HG02759 (cell line): ENCODE measurements around the gene HLA-B.

Source experiments
- ATAC-seq: cut with Tn5 transposase; IDR thresholded peaks from one replicate; pipeline ENCODE4 v1.9.1; 2021; ENCODE audit warnings: mild to moderate bottlenecking, moderate library complexity; ENCODE audit not compliant: unreplicated experiment

Gene HLA-B

DNA sequence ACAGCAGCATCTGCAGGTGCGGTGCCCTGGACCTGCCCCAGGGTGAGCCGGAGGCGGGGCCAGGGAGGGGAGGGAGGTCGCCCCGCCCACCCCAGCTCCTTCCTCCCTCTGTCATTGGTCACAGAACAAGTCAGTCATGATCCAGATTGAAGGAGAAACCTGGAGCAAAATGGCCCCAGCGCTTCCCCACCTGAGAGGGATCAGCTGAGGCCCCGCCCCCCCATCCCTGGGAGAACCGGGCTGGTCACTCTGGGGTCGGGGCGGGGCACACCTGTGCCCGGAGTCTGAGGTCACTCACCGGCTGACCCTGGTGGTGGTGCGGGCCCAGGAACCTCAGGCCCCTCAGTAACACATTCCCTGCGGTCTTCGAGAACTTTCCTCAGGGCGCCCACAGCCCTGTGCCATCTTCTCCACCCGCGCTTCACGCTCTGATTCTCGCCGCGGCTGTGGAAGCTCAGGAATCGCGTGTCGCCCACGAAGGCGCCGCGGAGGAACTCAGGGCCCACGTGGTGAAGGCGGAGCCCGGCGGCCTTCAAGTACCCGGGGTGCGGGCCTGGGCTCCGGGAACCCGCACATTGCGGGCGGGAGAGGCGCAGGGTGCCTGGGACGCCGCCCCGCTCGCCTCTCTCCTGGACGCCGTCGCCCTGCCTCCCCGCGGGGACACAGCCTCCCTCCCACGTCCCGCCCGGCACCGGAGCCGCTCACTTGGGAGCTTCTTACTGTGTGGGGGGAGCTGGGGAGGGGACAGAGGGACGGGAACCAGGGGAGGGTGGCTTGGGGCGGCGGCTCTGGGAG is 48.7 kb downstream of the HLA-B start:
- ATAC-seq, result no peak

DNA sequence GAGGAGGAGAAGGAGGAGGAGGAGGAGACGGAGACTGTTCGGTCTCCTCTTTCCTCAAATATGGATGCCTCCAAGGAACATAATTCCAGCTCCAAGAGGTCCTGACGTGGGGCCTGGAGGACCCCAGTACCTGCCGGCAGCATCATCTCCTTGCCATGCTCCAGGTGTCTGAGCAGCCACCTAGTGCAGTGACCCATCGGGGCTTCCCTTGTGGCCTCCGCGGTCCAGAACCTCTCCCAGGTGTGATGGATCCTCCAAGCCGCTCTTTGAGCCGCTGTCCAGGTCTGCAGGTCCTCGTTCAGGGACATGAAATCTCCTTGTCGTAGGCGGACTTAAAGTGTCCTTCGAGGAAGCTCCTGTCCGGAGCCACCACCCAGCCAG is 49.3 kb downstream of the HLA-B start:
- ATAC-seq, result no peak

DNA sequence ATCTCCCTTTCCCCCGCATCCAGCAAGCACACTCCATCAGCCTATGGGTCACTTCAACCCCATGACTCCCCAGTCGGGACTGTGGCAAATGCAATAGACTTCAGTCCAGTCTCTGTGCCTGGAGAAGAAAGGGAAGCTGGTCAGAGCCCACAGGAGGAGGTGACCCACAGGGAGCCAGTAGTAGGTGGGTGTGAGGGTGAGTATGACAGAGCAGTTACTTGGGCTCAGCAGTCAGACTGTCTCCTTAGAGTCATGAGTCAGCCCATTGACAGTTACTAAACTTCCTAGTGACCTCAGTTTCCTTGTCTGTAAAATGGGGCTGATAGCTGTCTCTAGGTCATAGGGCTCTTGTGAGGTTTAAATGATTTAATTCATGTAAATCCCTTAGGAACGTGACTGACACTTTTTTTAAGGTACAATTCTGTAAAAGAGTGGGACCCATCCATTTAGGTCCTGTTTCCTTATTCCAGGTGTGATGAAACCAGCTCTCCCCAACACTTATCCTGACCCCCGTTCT is 51.2 kb downstream of the HLA-B start:
- ATAC-seq, result no peak

GRCh38 chr6:31304683-31305082 is 52.3 kb downstream of the HLA-B start:
- no peak for ATAC-seq
